K562 (cell line): ENCODE measurements around the gene SLC20A1. TPM values are rescaled to one million over a fixed set of nuclear protein-coding genes. Genes with fewer than 3 reads are reported as not detected.
"Not testable (repeated sequence)": the region's sequence is repeated elsewhere in the genome, so short reads cannot be mapped to it uniquely, and the experiment has no call there.

ENCODE experiments used
- ATAC-seq: fragments of 200-7000 bp; cut with Tn5 transposase; 3 replicates; pipeline ENCODE4 v1.9.1; 2020; ENCODE audit warnings: moderate library complexity
- BruUV-seq: library from RNA; stranded (reverse); fragments of 400-500 nt; replicated peaks from 2 replicates; lab custom pipeline; 2021; lab: Mats Ljungman, UMichigan
- CTCF ChIA-PET: fragments of 300-600 bp; formaldehyde crosslinking; extraction: SDS; loops from one replicate; lab custom pipeline; 2021; ENCODE audit warnings: low intra/inter-chr PET ratio; lab: Yijun Ruan, JAX
- POLR2A ChIA-PET: fragments of 300-600, 350-650 bp; sonication (Branson Sonifier 250); formaldehyde crosslinking; extraction: SDS; loops from one replicate; lab custom pipeline; 2021; ENCODE audit warnings: antibody characterized with exemption, inconsistent platforms; lab: Yijun Ruan, JAX
- DNase-seq, 4 experiments: peaks; one replicate each; pipeline versions ENCODE4 v3.0.0 to v3.0.0-alpha.2; 2011 to 2018; ENCODE audit warnings: low spot score in 3 of 4, mixed read lengths in 3 of 4; ENCODE audit errors: extremely low read depth in 1 of 4
- FAIRE-seq: peaks from 2 replicates; lab custom pipeline; 2011; peaks lifted over from hg19 to GRCh38; lab: Jason Lieb, UNC
- H2AFZ ChIP-seq: 2 replicates; pipeline ENCODE4 v1.6.0; 2011; ENCODE audit warnings: low read depth, low read length, control low read depth, inconsistent platforms
- H3K27ac ChIP-seq: fragments of 200-600 bp; 3 replicates; pipeline ENCODE4 v1.8.0; 2011; ENCODE audit warnings: low read depth, mild to moderate bottlenecking, control low read depth, inconsistent platforms, low read length, moderate library complexity, mixed read lengths; ENCODE audit errors: extremely low read depth
- H3K27me3 ChIP-seq, 2 experiments: fragments of 300-600 bp in 1 of 2; 2 replicates in 1 of 2; 3 replicates in 1 of 2; pipeline versions ENCODE4 v1.6.0 to v1.8.0; 2011; ENCODE audit warnings: inconsistent platforms in 2 of 2, low read length in 2 of 2, mild to moderate bottlenecking in 1 of 2, mixed read lengths in 1 of 2, moderate library complexity in 1 of 2; ENCODE audit not compliant: control insufficient read depth in 2 of 2, insufficient read depth in 2 of 2
- H3K36me3 ChIP-seq: fragments of 300-600 bp; 3 replicates; pipeline ENCODE4 v1.8.0; 2011; ENCODE audit warnings: mild to moderate bottlenecking, low read length, inconsistent platforms; ENCODE audit not compliant: control insufficient read depth, insufficient read depth
- H3K4me1 ChIP-seq, 2 experiments: fragments of 200-600 bp in 1 of 2; replicated peaks in 1 of 2; 2 replicates in 1 of 2; 3 replicates in 1 of 2; pipeline versions ENCODE4 v1.5.1 to v1.8.0; 2011; ENCODE audit warnings: inconsistent platforms in 2 of 2, low read length in 2 of 2, mild to moderate bottlenecking in 1 of 2, mixed read lengths in 1 of 2, moderate library complexity in 1 of 2; ENCODE audit not compliant: control insufficient read depth in 2 of 2, insufficient read depth in 2 of 2
- H3K4me2 ChIP-seq: 2 replicates; pipeline ENCODE4 v1.6.1; 2011; ENCODE audit warnings: low read length, control low read depth, inconsistent platforms, mixed read lengths; ENCODE audit not compliant: insufficient read depth
- H3K4me3 ChIP-seq: fragments of 200-600 bp; sonication (generic), shearing (Covaris generic); 2 replicates; pipeline ENCODE4 v1.5.1; 2016; ENCODE audit warnings: control low read depth, inconsistent platforms
- H3K79me2 ChIP-seq: fragments of 200-600 bp; 3 replicates; pipeline ENCODE4 v1.8.0; 2011; ENCODE audit warnings: low read length, inconsistent platforms; ENCODE audit not compliant: control insufficient read depth, insufficient read depth
- H3K9ac ChIP-seq, 2 experiments: 2 replicates each; pipeline versions ENCODE4 v1.6.0 to v1.6.1; 2011; ENCODE audit warnings: low read depth in 2 of 2, low read length in 2 of 2, control low read depth in 1 of 2, inconsistent platforms in 1 of 2, mild to moderate bottlenecking in 1 of 2, mixed read lengths in 1 of 2; ENCODE audit not compliant: insufficient read depth in 1 of 2
- H3K9me1 ChIP-seq: one replicate; pipeline ENCODE4 v1.6.0; 2011; ENCODE audit warnings: inconsistent platforms, mild to moderate bottlenecking, low read length, moderate library complexity; ENCODE audit not compliant: control insufficient read depth, insufficient read depth
- H3K9me3 ChIP-seq: replicated peaks from 2 replicates; pipeline ENCODE4 v1.5.1; 2011; ENCODE audit warnings: low read depth, low read length, inconsistent platforms; ENCODE audit not compliant: control insufficient read depth, insufficient read depth
- H4K20me1 ChIP-seq: replicated peaks from 2 replicates; pipeline ENCODE4 v1.6.1; 2011; ENCODE audit warnings: low read length, inconsistent platforms, mixed read lengths; ENCODE audit not compliant: control insufficient read depth, insufficient read depth
- ARNT ChIP-seq, 2 experiments: fragments of 450-650 bp; IDR thresholded peaks; 2 replicates each; pipeline ENCODE4 v1.6.1; 2016; ENCODE audit warnings: mild to moderate bottlenecking in 1 of 2
- BRD9 ChIP-seq: fragments of 450-650 bp; IDR thresholded peaks from 2 replicates; pipeline ENCODE4 v1.6.1; 2018; ENCODE audit warnings: low read depth; ENCODE audit not compliant: partially characterized antibody
- CEBPB ChIP-seq: fragments of 450-650 bp; IDR thresholded peaks from 2 replicates; pipeline ENCODE4 v1.6.1; 2016; ENCODE audit warnings: missing genetic modification characterization, missing compliant biosample characterization
- CEBPG ChIP-seq, 3 experiments: fragments of 200-800 bp in 1 of 3; sonication (Bioruptor generic) in 1 of 3; sonication (generic) in 1 of 3; formaldehyde crosslinking in 1 of 3; IDR thresholded peaks in 2 of 3; conservative IDR thresholded peaks in 1 of 3; 2 replicates each; pipeline versions ENCODE4 v1.6.1 to v1.8.0; 2016 to 2022; ENCODE audit warnings: missing compliant biosample characterization in 2 of 3, missing genetic modification characterization in 2 of 3, mild to moderate bottlenecking in 1 of 3, missing genetic modification reagents in 1 of 3
- CXXC5 ChIP-seq: fragments of 250-450 bp; sonication (Bioruptor Pico); IDR thresholded peaks from 2 replicates; pipeline ENCODE4 v1.8.0; 2022; ENCODE audit warnings: inconsistent platforms, mild to moderate bottlenecking, moderate library complexity
- SMAD2 ChIP-seq: fragments of 150-350 bp; IDR thresholded peaks from 2 replicates; pipeline ENCODE4 v1.6.1; 2014; ENCODE audit warnings: low read depth, mild to moderate bottlenecking, low read length
- ZNF699 ChIP-seq: fragments of 250-450 bp; sonication (Bioruptor Pico); IDR thresholded peaks from 2 replicates; pipeline ENCODE4 v1.8.0; 2021; ENCODE audit warnings: mild to moderate bottlenecking, moderate library complexity; ENCODE audit not compliant: insufficient replicate concordance
- WGBS: fragments of 100-300 bp; shearing (Covaris generic); methylation state at CpG from one replicate; pipeline ENCODE4 v1.1.6; 2016; ENCODE audit warnings: low coverage, mixed read lengths; ENCODE audit not compliant: insufficient coverage; ENCODE audit errors: missing lambda C conversion rate; 5-methylcytosine and 5-hydroxymethylcytosine counted together
- in situ Hi-C: fragments of 300-500 bp; cut with MboI; formaldehyde crosslinking; loops from 4 replicates; pipeline ENCODE4 v1.15.0; 2018; ENCODE audit warnings: inconsistent platforms, mixed read lengths
- intact Hi-C: fragments of 100-400 bp; cut with micrococcal nuclease; formaldehyde crosslinking; loops from 2 replicates; pipeline ENCODE4 v1.14.2; 2022
- polyA plus RNA-seq, 8 experiments: library from polyadenylated mRNA; depleted of rRNA in 4 of 8; stranded (reverse) in 5 of 8; unstranded in 3 of 8; fragments of >200 nt; fragmentation: Nextera tagmentation in 2 of 8; fragmentation: Illumina TruSeq in 1 of 8; extraction: Ambion mirVana in 2 of 8; extraction: Trizol in 1 of 8; gene quantifications; 2 replicates each; pipeline versions ENCODE4 v1.2.1 to v1.2.3, GENCODE V29; 2011 to 2014; ENCODE audit warnings: inconsistent platforms in 1 of 8, missing spikeins in 1 of 8
- total RNA-seq, 7 experiments: library from RNA; depleted of rRNA in 6 of 7; stranded (reverse); fragments of >200 nt in 6 of 7; fragmentation: Illumina TruSeq in 2 of 7; extraction: Trizol in 2 of 7; gene quantifications; 2 replicates each; pipeline versions ENCODE4 v1.2.1 to v1.2.3, GENCODE V29; 2011 to 2021; ENCODE audit warnings: low replicate concordance in 1 of 7
- TF ChIP-seq, protein P1 (sequence below): sonication (generic); IDR thresholded peaks from 2 replicates; pipeline ENCODE4 v1.6.1; 2016
- TF ChIP-seq, protein P2 (sequence below): fragments of 450-650 bp; IDR thresholded peaks from 2 replicates; pipeline ENCODE4 v1.6.1; 2016; ENCODE audit warnings: missing biosample characterization, missing genetic modification characterization
- TF ChIP-seq, protein P3 (sequence below): fragments of 450-650 bp; IDR thresholded peaks from 2 replicates; pipeline ENCODE4 v1.7.0; 2016; ENCODE audit warnings: borderline replicate concordance
- TF ChIP-seq, protein P4 (sequence below), 2 experiments: fragments of 450-650 bp in 1 of 2; sonication (generic) in 1 of 2; formaldehyde crosslinking in 1 of 2; IDR thresholded peaks in 1 of 2; conservative IDR thresholded peaks in 1 of 2; 2 replicates each; pipeline versions ENCODE4 v1.6.1 to v1.8.1; 2016 to 2023; ENCODE audit warnings: mild to moderate bottlenecking in 2 of 2, moderate library complexity in 2 of 2, inconsistent platforms in 1 of 2, missing genetic modification reagents in 1 of 2

Gene SLC20A1
- total and polyA plus RNA-seq, 9 of the 15 experiments (the other 6 are each of a cell fraction or from before 2014, with no cell fraction given), result 53.8 to 150 (median 74.7) TPM

DNA sequence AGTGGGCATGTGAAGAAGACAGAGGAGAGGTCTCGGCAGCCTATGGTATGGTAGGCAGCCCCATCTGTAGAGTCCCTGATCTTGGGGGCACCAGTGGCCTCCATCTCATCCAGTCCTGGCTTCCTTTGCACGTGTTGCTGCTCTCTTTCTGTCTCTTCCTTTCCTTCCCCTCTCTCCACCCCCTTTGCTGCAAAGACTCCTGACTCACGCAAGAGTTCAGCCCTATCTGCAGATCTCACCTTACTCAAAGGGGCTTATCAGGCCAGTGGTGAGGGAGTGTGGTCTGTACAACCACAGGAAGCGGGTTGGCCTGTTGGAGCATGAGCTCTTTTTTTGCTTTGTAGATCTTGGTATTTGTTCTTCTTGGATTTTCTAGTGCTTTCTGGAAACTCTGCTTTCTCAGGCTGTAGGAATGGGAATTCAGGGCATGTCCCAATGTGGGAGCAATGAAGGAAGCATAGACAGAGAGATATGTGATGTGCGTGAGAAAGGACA is 60.5 kb downstream of the SLC20A1 start (continued):
- TF ChIP-seq, protein P1, sequence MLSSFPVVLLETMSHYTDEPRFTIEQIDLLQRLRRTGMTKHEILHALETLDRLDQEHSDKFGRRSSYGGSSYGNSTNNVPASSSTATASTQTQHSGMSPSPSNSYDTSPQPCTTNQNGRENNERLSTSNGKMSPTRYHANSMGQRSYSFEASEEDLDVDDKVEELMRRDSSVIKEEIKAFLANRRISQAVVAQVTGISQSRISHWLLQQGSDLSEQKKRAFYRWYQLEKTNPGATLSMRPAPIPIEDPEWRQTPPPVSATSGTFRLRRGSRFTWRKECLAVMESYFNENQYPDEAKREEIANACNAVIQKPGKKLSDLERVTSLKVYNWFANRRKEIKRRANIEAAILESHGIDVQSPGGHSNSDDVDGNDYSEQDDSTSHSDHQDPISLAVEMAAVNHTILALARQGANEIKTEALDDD, result peak; percentile 61; the same call in 1 of the 2 replicates
- TF ChIP-seq BRD9 (peak; percentile 97), ZNF699 (CRISPR knock-in tag) (no peak), SMAD2 (no peak), CXXC5 (CRISPR knock-in tag) (peak; percentile 90)
- TF ChIP-seq, all 486 proteins: peak for 210

DNA sequence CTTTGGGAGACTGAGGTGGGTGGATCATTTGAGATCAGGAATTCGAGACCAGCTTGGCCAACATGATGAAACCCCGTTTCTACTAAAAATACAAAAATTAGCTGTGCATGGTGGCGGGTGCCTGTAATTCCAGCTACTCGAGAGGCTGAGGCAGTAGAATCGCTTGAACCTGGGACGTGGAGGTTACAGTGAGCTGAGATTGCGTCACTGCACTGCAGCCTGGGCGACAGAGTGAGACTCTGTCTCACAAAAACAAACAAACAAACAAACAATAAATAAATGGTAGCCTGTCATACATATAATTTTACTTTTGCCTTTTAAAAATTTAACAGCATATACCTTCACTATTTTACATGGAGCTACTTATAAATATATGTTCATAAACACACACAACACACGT is 61.2 kb downstream of the SLC20A1 start:
- H3K9me1 ChIP-seq, H3K79me2 ChIP-seq, H3K27me3 ChIP-seq, BruUV-seq, H3K4me3 ChIP-seq, CTCF ChIA-PET, H3K9me3 ChIP-seq, DNase-seq, H3K36me3 ChIP-seq, FAIRE-seq, in situ Hi-C loops, H4K20me1 ChIP-seq: not testable (repeated sequence)
- Histone ChIP-seq H3K4me2 (peak overlapping the region; percentile 61), H3K4me1 (peaks cover 32 to 54% of the 10 kb centered on the region in 2 experiments), H3K9ac (peak overlapping the region in 1 of 2 experiments; percentile 37; a peak in 1 of 4 replicates), H2AFZ (peak overlapping the region; percentile 92), H3K27ac (peak overlapping the region; percentile 73)
- TF ChIP-seq, protein P2, sequence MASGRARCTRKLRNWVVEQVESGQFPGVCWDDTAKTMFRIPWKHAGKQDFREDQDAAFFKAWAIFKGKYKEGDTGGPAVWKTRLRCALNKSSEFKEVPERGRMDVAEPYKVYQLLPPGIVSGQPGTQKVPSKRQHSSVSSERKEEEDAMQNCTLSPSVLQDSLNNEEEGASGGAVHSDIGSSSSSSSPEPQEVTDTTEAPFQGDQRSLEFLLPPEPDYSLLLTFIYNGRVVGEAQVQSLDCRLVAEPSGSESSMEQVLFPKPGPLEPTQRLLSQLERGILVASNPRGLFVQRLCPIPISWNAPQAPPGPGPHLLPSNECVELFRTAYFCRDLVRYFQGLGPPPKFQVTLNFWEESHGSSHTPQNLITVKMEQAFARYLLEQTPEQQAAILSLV (tag), result 0 out of 2 replicates have a peak, but pooled peaks have one; percentile 44
- TF ChIP-seq, protein P3, sequence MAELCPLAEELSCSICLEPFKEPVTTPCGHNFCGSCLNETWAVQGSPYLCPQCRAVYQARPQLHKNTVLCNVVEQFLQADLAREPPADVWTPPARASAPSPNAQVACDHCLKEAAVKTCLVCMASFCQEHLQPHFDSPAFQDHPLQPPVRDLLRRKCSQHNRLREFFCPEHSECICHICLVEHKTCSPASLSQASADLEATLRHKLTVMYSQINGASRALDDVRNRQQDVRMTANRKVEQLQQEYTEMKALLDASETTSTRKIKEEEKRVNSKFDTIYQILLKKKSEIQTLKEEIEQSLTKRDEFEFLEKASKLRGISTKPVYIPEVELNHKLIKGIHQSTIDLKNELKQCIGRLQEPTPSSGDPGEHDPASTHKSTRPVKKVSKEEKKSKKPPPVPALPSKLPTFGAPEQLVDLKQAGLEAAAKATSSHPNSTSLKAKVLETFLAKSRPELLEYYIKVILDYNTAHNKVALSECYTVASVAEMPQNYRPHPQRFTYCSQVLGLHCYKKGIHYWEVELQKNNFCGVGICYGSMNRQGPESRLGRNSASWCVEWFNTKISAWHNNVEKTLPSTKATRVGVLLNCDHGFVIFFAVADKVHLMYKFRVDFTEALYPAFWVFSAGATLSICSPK, result 0 out of 2 replicates have a peak, but pooled peaks have one; percentile 26
- TF ChIP-seq, protein P4, sequence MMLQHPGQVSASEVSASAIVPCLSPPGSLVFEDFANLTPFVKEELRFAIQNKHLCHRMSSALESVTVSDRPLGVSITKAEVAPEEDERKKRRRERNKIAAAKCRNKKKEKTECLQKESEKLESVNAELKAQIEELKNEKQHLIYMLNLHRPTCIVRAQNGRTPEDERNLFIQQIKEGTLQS (IDR thresholded peaks at IDR 0.05), result peak; percentile 84
- TF ChIP-seq, protein P4 (CRISPR knock-in tag; conservative IDR thresholded peaks at IDR 0.05), result not testable (repeated sequence)
- peak; percentile 5; the same call in 1 of the 2 replicates for TF ChIP-seq CXXC5 (CRISPR knock-in tag)
- peak in 1 of 2 experiments; percentile 35; a peak in 1 of 4 replicates for TF ChIP-seq ARNT (IDR thresholded peaks at IDR 0.05)
- peak; percentile 76 for TF ChIP-seq CEBPG (CRISPR knock-in tag; IDR thresholded peaks at IDR 0.05)
- peak; percentile 77 to 87 for TF ChIP-seq CEBPG (tag; conservative IDR thresholded peaks at IDR 0.05 in 1 of 2, IDR thresholded peaks at IDR 0.05 in 1 of 2)
- peak; percentile 89 for TF ChIP-seq CEBPB (tag)
- ATAC-seq, result 0 out of 3 replicates have a peak, but pooled peaks have one; percentile 8
- 35% methylated on average over 9 of the region's 9 CpGs for WGBS
- intact Hi-C loops, result loop anchor here (5.0 kb wide), 1 partner anchor 60 kb away; the partner anchor contains the start of gene SLC20A1
- POLR2A ChIA-PET, result interaction anchor here (0.6 to 2.9 kb wide), 10 partner anchors 12 to 223 kb away, joined by 3 to 19 read pairs (median 6); no protein-coding TSS in a partner anchor
